Myocyte (in vitro differentiated cells): ENCODE measurements around the gene SREBF2. TPM values are rescaled to one million over a fixed set of nuclear protein-coding genes. Genes with fewer than 3 reads are reported as not detected.

Experiments used
- DNase-seq: peaks from one replicate; pipeline ENCODE4 v3.0.0-alpha.2; 2012; ENCODE audit warnings: low read depth
- total RNA-seq: library from RNA; depleted of rRNA; stranded (reverse); fragments of >200 nt; gene quantifications from 2 replicates; pipeline ENCODE4 v1.2.3, GENCODE V29; 2014

Gene SREBF2
- total RNA-seq, 1 donor from 2014 or later, result 152 TPM

DNA sequence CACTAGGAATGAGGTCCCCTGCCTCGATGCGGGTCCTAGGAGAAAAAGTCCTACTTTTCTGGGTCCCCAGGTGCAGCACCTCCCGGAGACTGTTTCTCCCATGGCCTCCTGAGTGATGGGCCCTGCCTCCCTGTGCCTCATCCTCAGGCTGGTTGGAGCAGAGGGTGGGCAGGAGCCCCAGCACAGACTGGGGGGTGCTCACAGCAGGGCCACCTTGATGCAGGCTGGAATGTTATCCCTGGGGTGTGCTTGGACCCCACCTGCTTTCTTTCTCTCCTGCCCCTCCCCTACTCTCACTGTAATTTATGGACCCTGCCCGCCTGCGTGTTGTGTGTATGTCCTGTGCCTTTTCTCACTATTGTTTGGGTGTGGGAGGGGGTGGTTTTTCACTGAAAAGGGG, 73.9 kb downstream of the SREBF2 start:
- DNase-seq, result no peak

DNA sequence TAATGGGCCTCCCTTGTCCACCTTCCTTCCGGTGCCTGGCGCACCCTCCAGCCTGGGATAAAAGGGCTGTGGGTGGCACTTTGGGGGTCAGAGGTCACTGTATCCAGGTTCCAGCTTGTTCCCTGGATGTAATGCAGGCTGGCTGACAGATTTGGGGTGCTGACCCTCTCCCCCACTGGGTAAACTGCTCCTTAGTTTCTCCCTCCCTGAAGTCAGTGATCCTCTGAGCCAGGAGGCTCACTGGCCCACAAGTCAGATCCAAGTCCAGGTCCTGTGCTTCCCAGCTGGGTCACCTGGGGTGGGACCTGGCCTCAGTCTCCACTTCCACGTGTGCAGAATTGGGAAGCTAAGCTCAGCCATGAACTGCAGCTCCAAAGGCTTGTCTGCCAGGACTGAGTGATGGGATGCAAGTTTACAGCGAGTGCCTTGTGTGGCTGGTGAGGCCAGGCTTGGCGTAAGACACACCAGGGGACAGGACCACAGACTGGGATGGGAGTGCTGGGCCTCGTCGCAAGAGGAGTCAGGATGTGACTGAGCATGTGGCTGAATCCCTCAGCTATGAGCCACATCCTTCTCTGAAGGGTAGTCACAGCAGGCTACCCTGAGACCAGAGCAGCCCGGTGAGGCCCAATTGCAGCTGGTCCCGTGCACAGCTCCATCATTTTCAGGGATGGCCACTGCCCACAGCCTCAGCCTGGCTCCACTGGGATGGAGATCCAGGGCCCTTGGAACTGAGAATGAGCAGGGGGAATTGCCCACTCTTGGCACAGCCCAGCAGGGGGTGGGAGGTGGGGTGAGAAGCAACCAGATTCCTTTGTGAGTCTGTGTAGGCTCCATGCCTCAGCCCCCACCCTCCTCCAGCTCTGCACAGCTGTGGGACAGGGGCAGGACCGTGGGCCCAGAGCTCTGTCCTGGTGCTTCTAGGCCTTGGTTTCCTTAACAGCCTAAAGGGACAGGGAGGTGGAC, 74.8 kb downstream of the SREBF2 start:
- DNase-seq, result no peak

DNA sequence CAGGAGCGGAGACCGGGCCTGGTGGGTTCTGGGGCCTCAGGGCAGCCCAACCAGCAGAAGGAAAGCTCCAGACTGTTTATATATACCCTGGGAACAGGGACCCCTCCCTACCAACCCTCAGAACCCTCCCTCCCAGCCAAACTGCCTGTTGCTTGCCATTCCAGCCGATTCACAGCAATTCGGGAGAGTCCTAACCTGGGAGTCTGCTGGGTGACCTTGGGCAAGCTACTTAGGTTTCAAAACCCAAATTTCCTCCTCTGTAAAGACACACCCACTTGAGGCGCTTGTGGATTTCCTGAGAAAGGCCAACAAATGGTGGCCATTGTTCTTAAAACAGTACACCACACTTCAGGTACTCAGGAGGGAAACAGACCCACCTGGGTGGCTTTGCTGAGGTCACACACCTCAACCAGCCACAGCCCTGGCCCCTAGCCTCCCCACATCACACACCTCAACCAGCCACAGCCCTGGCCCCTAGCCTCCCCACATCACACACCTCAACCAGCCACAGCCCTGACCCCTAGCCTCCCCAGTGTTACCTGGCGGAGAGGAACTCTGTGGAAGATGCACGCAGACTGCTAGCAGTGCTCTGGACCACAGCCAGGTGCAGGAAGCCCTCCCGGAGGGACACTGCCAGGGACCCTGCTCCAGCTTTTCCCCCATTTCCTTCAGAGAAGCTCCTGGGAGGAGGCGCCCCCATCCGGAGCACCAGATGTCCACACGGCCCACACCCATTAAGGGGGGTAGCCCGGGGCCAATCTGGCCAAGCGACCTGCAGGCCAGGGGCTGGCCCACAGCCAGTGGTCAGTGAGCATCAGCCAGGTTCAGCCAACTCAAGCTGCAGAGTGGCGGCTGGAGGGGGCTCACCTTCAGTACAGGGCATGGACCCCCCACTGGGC, 75.8 kb downstream of the SREBF2 start:
- DNase-seq, result no peak

DNA sequence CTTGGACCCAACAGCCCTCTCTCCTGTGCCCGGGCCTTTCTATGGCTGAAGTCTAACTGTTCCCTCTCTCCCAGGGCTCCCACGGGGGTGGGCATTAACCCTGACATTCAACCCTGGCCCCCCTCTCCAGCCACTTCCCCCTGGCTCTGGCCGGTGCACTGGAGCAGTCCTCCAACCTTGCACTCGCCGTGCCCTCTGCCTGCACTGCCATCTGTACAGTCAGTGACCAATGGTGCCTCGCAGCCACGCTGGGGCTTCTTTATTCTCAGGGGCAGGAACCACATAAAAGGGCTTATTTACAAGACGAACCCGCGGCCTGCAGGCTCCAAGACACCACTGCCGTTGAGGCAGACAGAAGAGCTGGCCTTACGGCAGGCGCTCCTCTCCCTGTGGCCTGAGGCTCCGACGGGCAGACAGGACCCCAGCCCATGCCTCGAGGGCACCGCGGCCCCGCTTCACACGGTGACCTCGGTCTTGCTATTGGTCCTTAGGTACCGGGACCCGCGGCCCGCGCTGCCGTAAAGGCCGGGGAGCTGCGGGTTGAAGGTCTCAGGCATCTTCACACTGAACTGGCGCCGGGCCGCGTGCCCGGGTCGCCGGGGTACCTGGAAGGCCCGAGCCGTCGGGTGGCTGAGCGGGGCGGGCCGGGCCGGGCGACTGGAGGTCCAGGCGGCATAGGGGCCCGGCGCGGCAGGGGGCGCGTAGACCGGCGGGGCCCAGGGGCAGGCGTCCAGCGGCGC, 76.6 kb downstream of the SREBF2 start:
- DNase-seq, result no peak

- no peak for DNase-seq
These were observed 77.4 kb downstream of the SREBF2 start for GRCh38 chr22:41910050-41911000.

DNA sequence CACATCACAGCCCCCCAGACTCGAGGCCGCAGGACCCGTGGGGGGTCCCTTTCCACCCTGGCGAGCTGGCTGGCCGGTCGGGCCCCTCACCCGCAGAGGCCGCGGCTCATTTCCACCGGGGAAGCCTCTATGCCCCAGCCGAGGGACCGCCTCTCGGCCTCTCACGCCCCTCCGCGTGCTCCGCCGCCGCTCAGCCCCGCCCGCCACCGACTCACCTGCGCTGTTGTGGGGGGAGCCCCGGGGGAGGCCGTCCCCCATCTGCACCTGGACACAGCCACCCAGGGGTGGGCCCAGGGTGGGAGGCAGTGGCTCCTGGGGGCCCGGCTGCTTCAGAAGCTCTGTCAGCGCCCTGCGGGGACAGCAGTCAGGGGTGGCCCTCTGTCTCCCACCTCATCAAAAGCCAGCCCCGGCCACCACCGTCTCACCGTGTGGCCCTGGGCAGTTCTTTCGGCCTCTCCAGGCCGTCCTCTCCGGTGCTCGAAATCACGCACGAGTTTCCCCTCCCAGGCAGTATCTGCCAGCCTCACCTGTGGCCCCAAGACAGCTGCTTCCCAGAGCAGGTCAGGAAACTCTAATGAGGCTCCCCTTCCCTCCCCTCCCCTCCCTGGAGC, 78.2 kb downstream of the SREBF2 start:
- no peak for DNase-seq

- no peak for DNase-seq
These were observed 79.6 kb downstream of the SREBF2 start for GRCh38 chr22:41912338-41913039.

GRCh38 chr22:41913040-41913719, 80.3 kb downstream of the SREBF2 start:
- DNase-seq, result no peak

DNA sequence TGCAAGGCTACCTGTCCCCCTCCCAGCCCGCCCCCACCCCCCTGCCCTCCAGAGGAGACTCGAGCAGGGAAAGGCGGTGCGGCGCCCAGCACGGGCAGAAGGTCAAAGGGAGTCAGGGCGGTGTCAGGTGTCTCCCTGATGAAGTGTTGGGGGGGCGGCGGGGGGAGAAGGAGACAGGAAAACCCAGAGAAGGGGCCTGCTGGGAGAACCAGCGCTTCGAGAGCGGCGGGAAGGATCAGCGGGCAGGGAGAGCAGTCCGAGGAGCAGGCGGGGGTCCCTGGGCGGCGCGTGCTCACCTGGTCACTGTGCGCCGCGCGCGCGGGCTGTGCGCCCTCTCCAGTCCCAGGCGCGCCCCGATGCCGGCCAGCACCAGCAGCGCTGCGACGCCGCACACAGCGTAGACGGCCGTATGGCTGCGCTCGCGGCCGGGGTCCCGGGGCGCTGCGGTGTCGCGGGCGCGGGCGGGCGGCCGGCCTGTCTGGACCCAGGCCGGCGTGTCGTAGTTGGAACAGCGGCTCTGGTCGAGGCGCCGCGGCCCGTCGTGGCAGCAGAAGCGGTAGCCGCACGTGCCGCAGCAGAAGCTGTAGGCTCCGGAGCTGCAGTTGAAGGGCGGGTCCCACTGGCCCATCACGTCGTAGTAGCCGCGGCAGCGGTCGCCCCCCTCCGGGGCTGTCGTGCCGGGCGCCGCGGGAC, 81.1 kb downstream of the SREBF2 start:
- DNase-seq, result no peak

- DNase-seq, result no peak
These were observed 81.7 kb downstream of the SREBF2 start for GRCh38 chr22:41914611-41915034.

- DNase-seq, result no peak
These were observed 82.3 kb downstream of the SREBF2 start, which contains the start of gene SHISA8 for GRCh38 chr22:41915035-41915785. Gene SHISA8, minus strand, starts transcription at chr22:41915074. Its CDS starts 407 bp downstream, at chr22:41914667.

GRCh38 chr22:41915786-41916493, 83.0 kb downstream of the SREBF2 start:
- no peak for DNase-seq

DNA sequence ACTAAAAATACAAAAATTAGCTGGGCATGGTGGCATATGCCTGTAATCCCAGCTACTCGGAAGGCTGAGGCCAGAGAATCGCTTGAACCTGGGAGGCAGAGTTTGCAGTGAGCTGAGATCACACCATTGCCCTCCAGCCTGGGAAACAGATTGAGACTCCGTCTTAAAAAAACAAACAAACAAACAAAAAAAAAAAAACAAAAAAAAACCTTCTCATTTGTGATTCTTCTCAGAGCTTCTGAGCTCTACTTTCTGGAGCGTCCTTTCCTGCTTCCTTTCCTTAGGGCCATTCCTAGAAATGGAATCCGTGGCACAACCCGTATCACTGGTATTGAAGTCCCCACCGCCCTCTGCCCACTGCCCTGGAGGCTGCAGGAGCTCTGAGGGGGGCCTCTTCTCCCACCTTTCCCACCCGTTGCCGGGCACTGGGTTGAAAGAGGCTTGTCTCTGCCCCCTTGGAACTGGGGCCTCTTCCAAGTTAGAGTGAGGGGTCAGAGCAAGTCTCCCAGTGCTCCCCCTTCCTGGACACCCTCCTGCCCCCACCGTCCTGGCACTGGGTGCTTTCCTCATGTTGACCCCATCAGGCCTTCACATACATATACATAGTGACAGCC, 83.9 kb downstream of the SREBF2 start:
- no peak for DNase-seq

DNA sequence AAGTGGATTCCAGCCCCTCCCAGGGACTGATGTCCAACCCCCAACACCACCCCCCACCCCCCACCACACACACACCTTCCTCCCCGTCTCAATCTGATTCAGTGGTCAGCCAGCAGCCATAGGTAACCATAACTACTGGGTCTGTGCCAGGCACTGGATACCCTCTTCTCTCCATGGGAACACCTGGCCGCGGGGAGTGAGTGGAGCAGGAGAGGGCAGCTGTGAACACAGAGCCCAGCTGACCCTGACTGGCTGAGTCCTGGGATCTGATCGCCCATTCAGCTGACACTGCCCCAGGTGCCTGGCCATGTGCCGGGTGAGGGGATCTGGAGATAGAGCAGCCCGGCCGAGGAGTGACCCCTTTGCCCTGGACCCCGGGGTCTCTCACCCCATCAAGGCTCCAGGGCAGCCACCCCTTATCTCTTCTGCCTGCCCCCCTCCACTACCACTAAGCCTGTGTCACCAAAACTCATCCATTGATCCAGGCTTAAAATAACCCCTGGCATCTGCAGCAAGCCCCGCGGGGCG, 84.5 kb downstream of the SREBF2 start:
- no peak for DNase-seq
